Muscle layer of colon (tissue), 2 donors: Measurements from ENCODE around the gene HDHD5.

Experiments
- H3K27ac ChIP-seq: one replicate; pipeline ENCODE4 v1.7.0; 2013; ENCODE audit warnings: low read depth, mild to moderate bottlenecking, low read length, moderate library complexity
- H3K27me3 ChIP-seq, 2 donors: one replicate each; pipeline ENCODE4 v1.7.0; 2013; ENCODE audit warnings: low read length in 2 of 2, mild to moderate bottlenecking in 2 of 2; ENCODE audit not compliant: insufficient read depth in 2 of 2, control insufficient read depth in 1 of 2
- H3K36me3 ChIP-seq: one replicate; pipeline ENCODE4 v1.7.0; 2013; ENCODE audit warnings: mild to moderate bottlenecking, low read length; ENCODE audit not compliant: insufficient read depth
- H3K4me1 ChIP-seq: one replicate; pipeline ENCODE4 v1.7.0; 2013; ENCODE audit warnings: mild to moderate bottlenecking, low read length; ENCODE audit not compliant: insufficient read depth
- H3K4me3 ChIP-seq, 2 donors: one replicate each; pipeline ENCODE4 v1.7.0; 2013; ENCODE audit warnings: low read length in 2 of 2, low read depth in 1 of 2, mild to moderate bottlenecking in 1 of 2, moderate library complexity in 1 of 2
- H3K9ac ChIP-seq: one replicate; pipeline ENCODE4 v1.7.0; 2013; ENCODE audit warnings: low read length
- H3K9me3 ChIP-seq: one replicate; pipeline ENCODE4 v1.7.0; 2013; ENCODE audit warnings: mild to moderate bottlenecking, low read length
- donor health status: abdominal sarcoma.
- donor health status: Adenocarcinoma of cecum.

HDHD5 gene

DNA sequence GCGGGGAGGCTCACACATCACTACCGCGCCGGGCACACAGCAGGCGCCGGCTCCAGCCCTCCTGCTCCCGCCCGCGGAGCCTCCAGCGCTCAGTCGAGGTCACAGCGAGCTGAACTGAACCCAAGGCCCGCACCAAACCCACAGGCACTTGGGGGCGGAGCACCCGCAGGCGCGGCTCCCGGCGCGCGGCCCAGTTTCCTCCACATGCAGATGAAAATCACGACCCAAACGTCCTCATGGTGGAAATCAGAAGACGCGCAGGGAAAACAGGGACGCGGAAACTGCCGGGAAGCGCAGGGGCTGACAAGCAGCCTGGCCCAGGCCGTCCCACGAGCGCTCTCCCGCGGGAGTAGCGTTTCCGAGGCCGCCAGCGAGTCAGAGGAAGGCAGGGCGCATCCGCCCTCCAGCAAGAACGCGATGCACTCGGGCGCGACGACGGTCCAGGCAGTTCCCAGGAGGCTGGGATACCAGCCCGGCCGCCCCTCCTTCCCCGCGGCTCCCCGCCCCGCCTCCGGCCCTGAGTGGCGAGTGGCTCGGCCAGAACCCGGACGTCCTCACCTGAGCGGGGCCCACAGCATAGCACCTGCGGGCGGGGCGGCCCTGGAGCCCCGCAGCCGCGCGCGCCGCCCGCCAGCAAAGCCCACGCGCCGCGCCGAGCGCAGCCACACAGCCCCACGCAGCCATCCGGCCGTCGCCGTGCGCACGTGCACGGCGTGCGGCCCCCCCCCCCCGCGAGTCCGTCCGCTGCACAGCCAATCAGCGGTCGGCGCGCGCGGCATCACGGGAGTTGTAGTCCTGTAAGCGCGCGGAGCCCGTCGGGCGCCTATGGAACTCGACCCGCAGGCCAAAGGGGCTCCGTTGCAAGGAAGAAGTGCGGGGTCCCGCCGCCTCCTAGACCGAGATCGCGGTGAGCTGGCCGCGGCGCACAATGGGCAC lies at the start of gene HDHD5:
Gene HDHD5, minus strand, starts transcription at position 710 of the 936 bp plus-strand sequence. Its CDS starts 26 bp downstream, at position 684.
- Histone ChIP-seq H3K4me3 (peak within 1 kb of the TSS; percentile 79 to 84), H3K36me3 (no peaks in the 10 kb centered on the region), H3K9ac (peak within 1 kb of the TSS; percentile 41), H3K27me3 (no peaks in the 10 kb centered on the region), H3K9me3 (no peaks in the 10 kb centered on the region), H3K27ac (peak within 1 kb of the TSS; percentile 95), H3K4me1 (peaks cover 14% of the 10 kb centered on the region)

- Histone ChIP-seq H3K9ac (no peak overlapping the region), H3K27ac (no peak overlapping the region), H3K4me1 (no peaks in the 10 kb centered on the region), H3K9me3 (no peaks in the 10 kb centered on the region), H3K4me3 (no peak overlapping the region), H3K36me3 (no peaks in the 10 kb centered on the region), H3K27me3 (peaks cover 0 to 5% of the 10 kb centered on the region in 2 donors)
These were observed 46.4 kb upstream of the HDHD5 start for GRCh38 chr22:17205432-17205831.

DNA sequence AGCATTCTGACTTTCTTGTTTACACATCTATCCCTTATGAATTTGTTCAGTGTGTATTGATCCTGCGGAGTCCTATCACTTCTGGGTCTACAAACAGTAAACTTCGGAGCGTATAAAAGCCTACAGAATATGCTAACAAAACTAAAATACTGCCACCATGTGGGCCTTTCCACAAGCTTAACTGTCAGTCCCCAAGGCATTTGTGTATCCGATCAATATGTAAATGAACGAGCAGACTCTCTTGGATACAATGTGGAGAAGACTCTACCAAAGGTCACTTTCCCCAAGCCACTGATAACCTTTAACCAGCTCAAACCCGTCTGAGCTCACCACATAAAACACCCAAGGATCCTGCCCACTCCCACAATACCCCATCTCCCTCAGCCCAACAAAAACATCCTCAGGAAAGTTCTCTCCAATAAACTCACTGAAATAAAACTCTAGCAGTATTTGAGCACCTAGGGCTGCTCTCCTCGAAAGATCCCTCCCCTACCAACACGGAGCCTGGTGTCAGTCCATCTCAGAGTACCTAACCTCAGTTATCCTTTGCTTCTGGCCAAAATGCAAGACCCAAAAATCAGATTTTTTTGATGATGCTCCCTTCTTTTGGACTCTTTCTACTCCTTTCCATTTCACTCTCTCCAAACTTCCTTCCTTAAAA lies 42.3 kb upstream of the HDHD5 start:
- Histone ChIP-seq H3K27me3 (peaks cover 0 to 14% of the 10 kb centered on the region in 2 donors), H3K36me3 (no peaks in the 10 kb centered on the region), H3K4me3 (no peak overlapping the region), H3K4me1 (no peaks in the 10 kb centered on the region), H3K9me3 (no peaks in the 10 kb centered on the region), H3K9ac (no peak overlapping the region), H3K27ac (no peak overlapping the region)

GRCh38 chr22:17199003-17199731 lies 40.1 kb upstream of the HDHD5 start:
- Histone ChIP-seq H3K9ac (no peak overlapping the region), H3K27ac (peak overlapping the region; percentile 7), H3K4me3 (peak overlapping the region in 1 of 2 donors; percentile 24)

GRCh38 chr22:17198170-17199002 lies 39.3 kb upstream of the HDHD5 start:
- no peak overlapping the region for H3K9ac ChIP-seq
- peaks cover 0 to 10% of the 10 kb centered on the region in 2 donors for H3K27me3 ChIP-seq
- no peaks in the 10 kb centered on the region for H3K36me3 ChIP-seq
- H3K9me3 ChIP-seq: no peaks in the 10 kb centered on the region
- H3K4me1 ChIP-seq: no peaks in the 10 kb centered on the region
- no peak overlapping the region for H3K4me3 ChIP-seq
- H3K27ac ChIP-seq: no peak overlapping the region

More at GRCh38 chr22:17199003-17199731, 40.1 kb upstream of the HDHD5 start:
- Histone ChIP-seq H3K9me3 (no peaks in the 10 kb centered on the region), H3K4me1 (no peaks in the 10 kb centered on the region), H3K27me3 (peaks cover 0 to 14% of the 10 kb centered on the region in 2 donors), H3K36me3 (no peaks in the 10 kb centered on the region)

- H3K9me3 ChIP-seq: no peaks in the 10 kb centered on the region
- H3K9ac ChIP-seq: no peak overlapping the region
- no peak overlapping the region for H3K27ac ChIP-seq
- no peak overlapping the region for H3K4me3 ChIP-seq
- no peaks in the 10 kb centered on the region for H3K4me1 ChIP-seq
- H3K27me3 ChIP-seq: peaks cover 0 to 6% of the 10 kb centered on the region in 2 donors
- H3K36me3 ChIP-seq: no peaks in the 10 kb centered on the region
These were observed 35.1 kb upstream of the HDHD5 start for GRCh38 chr22:17194213-17194612.

DNA sequence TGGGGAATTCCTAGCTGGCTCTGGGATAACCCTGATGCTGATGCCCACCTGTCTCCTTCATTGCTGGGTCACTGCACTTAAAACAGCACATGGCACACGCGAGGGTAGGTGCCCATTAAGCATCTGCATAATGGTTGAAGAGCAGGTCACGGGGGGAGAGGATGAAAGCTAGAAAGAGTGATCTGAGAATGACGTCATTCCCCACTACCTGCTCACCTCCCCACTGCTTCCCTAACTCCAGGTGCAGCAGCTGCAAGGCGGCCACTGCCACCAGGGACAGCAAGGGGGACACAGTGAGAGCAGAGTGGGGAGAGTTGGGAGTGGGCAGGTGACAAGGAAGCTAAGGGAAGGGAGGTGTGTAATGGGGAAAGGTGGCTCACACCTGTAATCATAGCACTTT lies 33.1 kb upstream of the HDHD5 start:
- Histone ChIP-seq H3K9ac (no peak overlapping the region), H3K27ac (no peak overlapping the region), H3K9me3 (no peaks in the 10 kb centered on the region), H3K36me3 (no peaks in the 10 kb centered on the region), H3K4me3 (no peak overlapping the region), H3K4me1 (no peaks in the 10 kb centered on the region), H3K27me3 (no peaks in the 10 kb centered on the region)

GRCh38 chr22:17191163-17191784 lies 32.2 kb upstream of the HDHD5 start:
- no peak overlapping the region for H3K4me3 ChIP-seq
- H3K9ac ChIP-seq: no peak overlapping the region
- H3K27ac ChIP-seq: no peak overlapping the region
- no peaks in the 10 kb centered on the region for H3K4me1 ChIP-seq
- H3K9me3 ChIP-seq: no peaks in the 10 kb centered on the region
- no peaks in the 10 kb centered on the region for H3K36me3 ChIP-seq
- H3K27me3 ChIP-seq: no peaks in the 10 kb centered on the region

- no peak overlapping the region for H3K27ac ChIP-seq
- no peak overlapping the region for H3K4me3 ChIP-seq
- H3K9ac ChIP-seq: no peak overlapping the region
- no peaks in the 10 kb centered on the region for H3K9me3 ChIP-seq
- no peaks in the 10 kb centered on the region for H3K27me3 ChIP-seq
- no peaks in the 10 kb centered on the region for H3K4me1 ChIP-seq
- no peaks in the 10 kb centered on the region for H3K36me3 ChIP-seq
These were observed 31.6 kb upstream of the HDHD5 start for GRCh38 chr22:17190702-17191101.

GRCh38 chr22:17176715-17177114 lies 17.6 kb upstream of the HDHD5 start:
- no peaks in the 10 kb centered on the region for H3K27me3 ChIP-seq
- H3K4me1 ChIP-seq: peaks cover 6% of the 10 kb centered on the region
- H3K9me3 ChIP-seq: no peaks in the 10 kb centered on the region
- H3K4me3 ChIP-seq: no peak overlapping the region
- no peaks in the 10 kb centered on the region for H3K36me3 ChIP-seq
- H3K27ac ChIP-seq: no peak overlapping the region
- no peak overlapping the region for H3K9ac ChIP-seq
